Bronchial epithelial cell (primary cell): ENCODE results near the gene MAN1C1. TPM values are rescaled to one million over a fixed set of nuclear protein-coding genes. Genes with fewer than 3 reads are reported as not detected.
A peak's percentile ranks its signal among the peaks of the same experiment; 100 is the strongest.

ENCODE experiments used
- DNase-seq: peaks from one replicate; pipeline ENCODE4 v3.0.0-alpha.2; 2010; ENCODE audit warnings: low read depth
- FAIRE-seq: peaks from 2 replicates; lab custom pipeline; 2011; peaks lifted over from hg19 to GRCh38; lab: Jason Lieb, UNC
- H3K27me3 ChIP-seq: 2 replicates; pipeline ENCODE4 v1.5.1; 2011; ENCODE audit warnings: low read length; ENCODE audit not compliant: control insufficient read depth, insufficient read depth
- H3K36me3 ChIP-seq: 2 replicates; pipeline ENCODE4 v1.5.1; 2011; ENCODE audit warnings: low read length; ENCODE audit not compliant: control insufficient read depth, insufficient read depth
- H3K4me3 ChIP-seq: 2 replicates; pipeline ENCODE4 v1.5.1; 2011; ENCODE audit warnings: mild to moderate bottlenecking, low read depth, low read length, control low read depth
- total RNA-seq: library from RNA; depleted of rRNA; stranded (reverse); fragments of >200 nt; gene quantifications from 2 replicates; pipeline ENCODE4 v1.2.1, GENCODE V29; 2014
- TF ChIP-seq, protein P1 (sequence below): IDR thresholded peaks from 2 replicates; pipeline ENCODE4 v1.5.1; 2011; ENCODE audit warnings: mild to moderate bottlenecking, moderate library complexity, low read length, control low read depth, inconsistent platforms; ENCODE audit not compliant: insufficient read depth, severe bottlenecking

MAN1C1 gene
- total RNA-seq, 1 donor from 2014 or later, result under 0.01 TPM

DNA sequence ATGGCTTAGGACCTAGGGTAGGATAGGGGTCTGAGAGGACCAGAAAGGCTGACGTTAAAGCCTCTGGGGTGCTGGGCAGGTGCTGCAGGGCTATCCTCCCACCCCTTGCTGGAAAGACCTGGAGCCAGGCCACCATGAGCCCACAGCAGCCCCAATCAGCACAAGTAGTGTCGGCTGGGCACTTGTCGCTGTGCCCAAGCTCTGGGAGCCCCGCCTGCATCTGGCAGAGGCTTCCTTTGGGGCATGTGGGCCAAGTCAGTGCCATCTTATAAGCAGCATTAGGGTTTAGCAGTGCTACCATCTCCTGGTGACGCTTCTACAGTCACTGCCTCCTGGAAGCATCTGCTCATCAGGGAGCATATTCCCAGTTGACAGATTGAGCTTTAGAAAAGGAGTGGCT, 31.3 kb downstream of the MAN1C1 start:
- H3K36me3 ChIP-seq, result no peaks in the 10 kb centered on the region
- TF ChIP-seq, protein P1, sequence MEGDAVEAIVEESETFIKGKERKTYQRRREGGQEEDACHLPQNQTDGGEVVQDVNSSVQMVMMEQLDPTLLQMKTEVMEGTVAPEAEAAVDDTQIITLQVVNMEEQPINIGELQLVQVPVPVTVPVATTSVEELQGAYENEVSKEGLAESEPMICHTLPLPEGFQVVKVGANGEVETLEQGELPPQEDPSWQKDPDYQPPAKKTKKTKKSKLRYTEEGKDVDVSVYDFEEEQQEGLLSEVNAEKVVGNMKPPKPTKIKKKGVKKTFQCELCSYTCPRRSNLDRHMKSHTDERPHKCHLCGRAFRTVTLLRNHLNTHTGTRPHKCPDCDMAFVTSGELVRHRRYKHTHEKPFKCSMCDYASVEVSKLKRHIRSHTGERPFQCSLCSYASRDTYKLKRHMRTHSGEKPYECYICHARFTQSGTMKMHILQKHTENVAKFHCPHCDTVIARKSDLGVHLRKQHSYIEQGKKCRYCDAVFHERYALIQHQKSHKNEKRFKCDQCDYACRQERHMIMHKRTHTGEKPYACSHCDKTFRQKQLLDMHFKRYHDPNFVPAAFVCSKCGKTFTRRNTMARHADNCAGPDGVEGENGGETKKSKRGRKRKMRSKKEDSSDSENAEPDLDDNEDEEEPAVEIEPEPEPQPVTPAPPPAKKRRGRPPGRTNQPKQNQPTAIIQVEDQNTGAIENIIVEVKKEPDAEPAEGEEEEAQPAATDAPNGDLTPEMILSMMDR, result no peak
- FAIRE-seq (no peak), DNase-seq (no peak)
- H3K27me3 ChIP-seq, result peaks cover 8% of the 10 kb centered on the region
- H3K4me3 ChIP-seq, result no peak overlapping the region

DNA sequence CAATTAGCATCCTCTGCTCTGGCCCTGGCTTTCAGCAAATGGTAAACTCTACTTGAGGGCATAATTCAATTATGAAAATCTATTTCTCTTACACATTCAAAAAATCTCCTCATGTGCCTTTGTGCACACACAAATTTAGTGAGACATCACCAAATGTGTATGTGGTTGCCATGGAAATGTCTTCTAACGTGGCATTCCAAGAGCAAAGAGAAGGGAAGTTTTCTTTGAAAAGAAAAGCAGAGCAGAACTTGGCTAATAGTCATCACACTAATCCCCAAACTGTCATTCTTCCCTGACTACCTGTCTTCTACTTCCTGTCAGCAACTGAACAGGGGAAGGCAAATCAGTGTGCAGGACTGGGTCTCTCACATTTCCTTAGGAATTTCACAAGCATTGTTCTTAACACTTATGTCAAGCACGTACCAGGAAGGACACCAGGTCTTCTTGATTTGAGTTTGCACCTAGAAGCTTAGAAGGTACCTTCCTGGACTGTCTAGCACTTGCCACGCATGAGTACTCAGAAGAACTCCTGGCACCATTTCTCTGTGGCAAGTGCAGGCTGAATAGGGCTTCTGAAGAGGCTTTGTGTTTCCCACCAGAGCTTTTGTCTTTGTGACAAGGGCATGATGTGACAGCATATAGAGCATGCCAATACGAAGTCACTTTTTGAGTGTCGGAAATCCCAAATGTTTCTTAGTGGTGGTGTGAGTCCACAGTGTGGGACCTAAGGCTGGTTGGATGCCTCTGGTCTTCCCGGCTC, 32.3 kb downstream of the MAN1C1 start:
- TF ChIP-seq, protein P1, result no peak
- FAIRE-seq (peak; percentile 80), DNase-seq (peak; percentile 13)
- H3K27me3 ChIP-seq, result peaks cover 8% of the 10 kb centered on the region
- H3K36me3 ChIP-seq, result no peaks in the 10 kb centered on the region
- no peak overlapping the region for H3K4me3 ChIP-seq

DNA sequence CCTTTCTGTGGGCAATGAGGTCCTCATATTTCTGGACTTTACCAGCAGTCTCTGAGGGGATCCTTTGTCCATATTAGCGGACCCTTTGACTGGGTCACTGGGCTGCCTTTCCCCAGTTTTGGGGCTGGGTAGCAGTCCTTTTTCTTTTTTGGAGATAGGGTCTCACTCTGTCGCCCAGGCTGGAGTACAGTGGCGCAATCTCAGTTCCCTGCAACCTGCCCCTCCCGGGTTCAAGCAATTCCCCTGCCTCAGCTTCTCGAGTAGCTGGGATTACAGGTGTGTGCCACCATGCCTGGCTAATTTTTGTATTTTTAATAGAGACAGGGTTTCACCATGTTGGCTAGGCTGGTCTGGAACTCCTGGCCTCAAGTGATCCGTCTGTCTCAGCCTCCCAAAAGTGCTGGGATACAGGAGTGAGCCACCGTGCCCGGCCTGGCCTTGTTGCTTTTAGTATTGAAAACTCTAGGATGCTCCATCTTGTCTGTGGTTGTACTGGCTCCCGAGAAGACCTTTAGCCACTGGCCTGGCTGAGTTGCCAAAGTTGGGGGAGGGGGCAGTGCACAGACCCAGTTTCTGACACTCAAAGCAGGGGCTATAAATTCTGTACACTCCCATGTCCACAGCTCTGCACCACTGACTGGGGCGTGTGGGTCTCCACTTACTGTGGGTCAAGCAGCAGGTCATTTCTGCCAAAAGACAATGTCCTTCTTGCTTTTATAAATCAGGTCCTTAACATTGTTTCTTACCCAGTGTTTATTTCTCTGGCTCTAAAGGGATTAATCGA, 33.1 kb downstream of the MAN1C1 start:
- no peak for DNase-seq
- no peak for FAIRE-seq
- Histone ChIP-seq H3K36me3 (no peaks in the 10 kb centered on the region), H3K4me3 (no peak overlapping the region), H3K27me3 (peaks cover 8% of the 10 kb centered on the region)
- TF ChIP-seq, protein P1, result no peak

DNA sequence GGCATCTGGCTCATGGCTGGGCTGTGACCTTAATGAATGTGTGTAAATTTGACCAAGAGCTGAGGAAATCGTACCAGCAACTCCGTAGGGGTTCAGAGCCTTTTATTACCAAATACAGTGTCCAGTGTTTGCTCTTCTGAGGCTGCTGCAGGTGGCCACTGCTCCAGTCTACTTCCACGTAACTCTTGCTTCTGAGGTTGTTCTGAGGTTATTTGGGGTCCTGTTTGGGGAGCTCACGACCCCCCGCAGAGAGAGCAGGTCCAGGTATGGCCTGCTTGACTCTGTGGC, 33.6 kb downstream of the MAN1C1 start:
- H3K27me3 ChIP-seq, result peaks cover 4% of the 10 kb centered on the region
- H3K4me3 ChIP-seq, result no peak overlapping the region
- TF ChIP-seq, protein P1, result no peak
- H3K36me3 ChIP-seq, result no peaks in the 10 kb centered on the region
- DNase-seq (no peak), FAIRE-seq (no peak)

DNA sequence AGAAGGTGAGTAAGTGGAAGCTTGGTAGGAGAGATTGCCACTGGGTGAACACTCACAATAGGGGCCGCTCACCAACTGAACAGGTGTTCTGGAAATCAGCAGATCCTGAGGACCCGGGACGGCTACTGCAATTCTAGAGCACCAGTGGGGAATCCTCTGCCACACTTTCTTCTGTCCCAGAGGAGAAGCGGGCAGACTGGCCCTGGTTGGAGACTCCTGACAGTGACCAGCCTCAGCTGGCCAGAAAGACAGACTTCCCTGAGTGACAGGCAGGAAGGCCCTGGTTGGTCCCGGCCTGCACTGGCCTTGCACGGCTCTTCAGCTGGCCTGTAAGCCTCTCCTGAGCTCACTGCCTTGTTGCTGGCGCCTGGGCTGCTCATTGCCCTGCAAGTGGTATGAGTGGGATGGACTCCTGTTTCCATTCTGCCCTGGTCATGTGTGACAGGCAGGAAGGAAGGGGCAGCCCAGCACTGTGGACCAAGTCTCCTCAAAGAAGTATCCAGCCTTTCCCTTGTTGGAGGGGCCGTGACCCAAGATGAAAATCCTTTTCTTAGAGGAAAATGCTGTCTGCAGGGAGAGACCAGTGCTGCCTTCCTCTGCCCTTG, 34.5 kb downstream of the MAN1C1 start:
- TF ChIP-seq, protein P1, result no peak
- FAIRE-seq, result no peak

More for the DNA sequence above, 34.5 kb downstream of the MAN1C1 start:
- no peaks in the 10 kb centered on the region for H3K36me3 ChIP-seq
- no peak overlapping the region for H3K4me3 ChIP-seq
- H3K27me3 ChIP-seq, result peaks cover 4% of the 10 kb centered on the region
- DNase-seq, result no peak
